ENCODE measurements around the gene VCL.

VCL gene

GRCh38 chr10:74079936-74080590 lies 82.1 kb downstream of the VCL start:
- Histone ChIP-seq H3K4me1 (ENCODE audit: insufficient read depth, poor library complexity, severe bottlenecking) (peaks cover 35% of the 10 kb centered on the region), H3K36me3 (ENCODE audit: low read depth) (peaks cover 58% of the 10 kb centered on the region), H3K27me3 (ENCODE audit: insufficient read depth, poor library complexity, severe bottlenecking) (no peaks in the 10 kb centered on the region), H3K27ac (ENCODE audit: poor library complexity, severe bottlenecking) (peak overlapping the region; percentile 74), H3K9me3 (ENCODE audit: severe bottlenecking) (no peaks in the 10 kb centered on the region), H3K4me3 (ENCODE audit: severe bottlenecking) (no peak overlapping the region)
- no peak for TF ChIP-seq CTCF (IDR thresholded peaks at IDR 0.05; ENCODE audit: poor library complexity, severe bottlenecking)
- DNase-seq (ENCODE audit: low spot score) = no peak
- ATAC-seq (ENCODE audit: low read depth) = peak; percentile 82

GRCh38 chr10:74081192-74081803 lies 83.4 kb downstream of the VCL start:
- peaks cover 35% of the 10 kb centered on the region for H3K4me1 ChIP-seq (ENCODE audit: insufficient read depth, poor library complexity, severe bottlenecking)
- H3K36me3 ChIP-seq (ENCODE audit: low read depth) = peaks cover 61% of the 10 kb centered on the region
- TF ChIP-seq CTCF (IDR thresholded peaks at IDR 0.05; ENCODE audit: poor library complexity, severe bottlenecking) = peak; percentile 91
- H3K4me3 ChIP-seq (ENCODE audit: severe bottlenecking) = no peak overlapping the region
- no peaks in the 10 kb centered on the region for H3K9me3 ChIP-seq (ENCODE audit: severe bottlenecking)
- H3K27ac ChIP-seq (ENCODE audit: poor library complexity, severe bottlenecking) = peak overlapping the region; percentile 74
- no peaks in the 10 kb centered on the region for H3K27me3 ChIP-seq (ENCODE audit: insufficient read depth, poor library complexity, severe bottlenecking)
- peak; percentile 60; the same call in 2 of the 3 replicates for ATAC-seq (ENCODE audit: low read depth)
- DNase-seq (ENCODE audit: low spot score) = no peak

GRCh38 chr10:74081941-74082718 lies 84.2 kb downstream of the VCL start:
- no peak for ATAC-seq (ENCODE audit: low read depth)
- Histone ChIP-seq H3K9me3 (ENCODE audit: severe bottlenecking) (no peaks in the 10 kb centered on the region), H3K4me3 (ENCODE audit: severe bottlenecking) (no peak overlapping the region), H3K36me3 (ENCODE audit: low read depth) (peaks cover 66% of the 10 kb centered on the region), H3K4me1 (ENCODE audit: insufficient read depth, poor library complexity, severe bottlenecking) (peaks cover 35% of the 10 kb centered on the region), H3K27ac (ENCODE audit: poor library complexity, severe bottlenecking) (no peak overlapping the region), H3K27me3 (ENCODE audit: insufficient read depth, poor library complexity, severe bottlenecking) (no peaks in the 10 kb centered on the region)
- no peak for DNase-seq (ENCODE audit: low spot score)
- no peak for TF ChIP-seq CTCF (IDR thresholded peaks at IDR 0.05; ENCODE audit: poor library complexity, severe bottlenecking)

GRCh38 chr10:74083304-74083703 lies 85.4 kb downstream of the VCL start:
- Histone ChIP-seq H3K27ac (ENCODE audit: poor library complexity, severe bottlenecking) (no peak overlapping the region), H3K27me3 (ENCODE audit: insufficient read depth, poor library complexity, severe bottlenecking) (no peaks in the 10 kb centered on the region), H3K4me3 (ENCODE audit: severe bottlenecking) (no peak overlapping the region), H3K4me1 (ENCODE audit: insufficient read depth, poor library complexity, severe bottlenecking) (peaks cover 25% of the 10 kb centered on the region), H3K36me3 (ENCODE audit: low read depth) (peaks cover 69% of the 10 kb centered on the region), H3K9me3 (ENCODE audit: severe bottlenecking) (no peaks in the 10 kb centered on the region)
- ATAC-seq (ENCODE audit: low read depth) (no peak), DNase-seq (ENCODE audit: low spot score) (no peak)
- no peak for TF ChIP-seq CTCF (IDR thresholded peaks at IDR 0.05; ENCODE audit: poor library complexity, severe bottlenecking)
